Measurements from ENCODE around the gene TRMT112. TPM values are rescaled to one million over a fixed set of nuclear protein-coding genes. Genes with fewer than 3 reads are reported as not detected.
A peak's percentile ranks its signal among the peaks of the same experiment; 100 is the strongest.

TRMT112 gene
- total and polyA plus RNA-seq, 4 donors: 52.5 to 137 (median 131) TPM

DNA sequence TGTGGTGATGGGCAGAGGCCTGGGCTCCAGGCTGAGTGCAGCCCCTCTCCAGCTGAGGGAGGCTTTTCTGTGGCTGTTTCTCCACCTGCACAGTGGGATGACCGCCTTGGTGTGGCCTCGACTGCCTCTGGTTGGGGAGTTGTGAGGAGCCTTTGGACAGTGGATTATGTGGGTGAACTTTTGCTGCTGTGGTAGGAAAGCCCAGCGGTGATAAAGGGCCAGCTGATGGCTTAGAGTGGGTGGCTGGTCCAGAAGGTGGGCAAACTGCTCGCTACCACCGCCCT lies 13.4 kb downstream of the TRMT112 start:
- Histone ChIP-seq H3K9me3 (ENCODE audit: control insufficient read depth in 4 of 4, low read length in 3 of 4) (no peaks in the 10 kb centered on the region), H3K36me3 (ENCODE audit: control insufficient read depth in 4 of 4, insufficient read depth in 3 of 4, low read depth in 1 of 4, low read length in 3 of 4) (no peaks in the 10 kb centered on the region), H3K4me3 (ENCODE audit: low read depth in 1 of 3, low read length in 3 of 3) (peak overlapping the region; percentile 43 to 60 (median 43)), H3K4me1 (ENCODE audit: control insufficient read depth in 4 of 4, insufficient read depth in 4 of 4, low read length in 3 of 4) (peaks cover 12 to 52% (median 39%) of the 10 kb centered on the region in 4 donors), H3K27ac (ENCODE audit: low read depth in 1 of 2, low read length in 2 of 2) (peak overlapping the region; percentile 93 to 98), H3K9ac (ENCODE audit: low read depth in 1 of 2, low read length in 2 of 2) (peak overlapping the region; percentile 7 to 33), H3K27me3 (ENCODE audit: control insufficient read depth in 4 of 4, insufficient read depth in 4 of 4, low read length in 3 of 4) (no peaks in the 10 kb centered on the region)
- no peak for DNase-seq (ENCODE audit: low spot score)
- TF ChIP-seq, protein P1, sequence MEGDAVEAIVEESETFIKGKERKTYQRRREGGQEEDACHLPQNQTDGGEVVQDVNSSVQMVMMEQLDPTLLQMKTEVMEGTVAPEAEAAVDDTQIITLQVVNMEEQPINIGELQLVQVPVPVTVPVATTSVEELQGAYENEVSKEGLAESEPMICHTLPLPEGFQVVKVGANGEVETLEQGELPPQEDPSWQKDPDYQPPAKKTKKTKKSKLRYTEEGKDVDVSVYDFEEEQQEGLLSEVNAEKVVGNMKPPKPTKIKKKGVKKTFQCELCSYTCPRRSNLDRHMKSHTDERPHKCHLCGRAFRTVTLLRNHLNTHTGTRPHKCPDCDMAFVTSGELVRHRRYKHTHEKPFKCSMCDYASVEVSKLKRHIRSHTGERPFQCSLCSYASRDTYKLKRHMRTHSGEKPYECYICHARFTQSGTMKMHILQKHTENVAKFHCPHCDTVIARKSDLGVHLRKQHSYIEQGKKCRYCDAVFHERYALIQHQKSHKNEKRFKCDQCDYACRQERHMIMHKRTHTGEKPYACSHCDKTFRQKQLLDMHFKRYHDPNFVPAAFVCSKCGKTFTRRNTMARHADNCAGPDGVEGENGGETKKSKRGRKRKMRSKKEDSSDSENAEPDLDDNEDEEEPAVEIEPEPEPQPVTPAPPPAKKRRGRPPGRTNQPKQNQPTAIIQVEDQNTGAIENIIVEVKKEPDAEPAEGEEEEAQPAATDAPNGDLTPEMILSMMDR (IDR thresholded peaks at IDR 0.05; ENCODE audit: low read depth, low read length, missing input control): no peak
- TF ChIP-seq, protein P2, sequence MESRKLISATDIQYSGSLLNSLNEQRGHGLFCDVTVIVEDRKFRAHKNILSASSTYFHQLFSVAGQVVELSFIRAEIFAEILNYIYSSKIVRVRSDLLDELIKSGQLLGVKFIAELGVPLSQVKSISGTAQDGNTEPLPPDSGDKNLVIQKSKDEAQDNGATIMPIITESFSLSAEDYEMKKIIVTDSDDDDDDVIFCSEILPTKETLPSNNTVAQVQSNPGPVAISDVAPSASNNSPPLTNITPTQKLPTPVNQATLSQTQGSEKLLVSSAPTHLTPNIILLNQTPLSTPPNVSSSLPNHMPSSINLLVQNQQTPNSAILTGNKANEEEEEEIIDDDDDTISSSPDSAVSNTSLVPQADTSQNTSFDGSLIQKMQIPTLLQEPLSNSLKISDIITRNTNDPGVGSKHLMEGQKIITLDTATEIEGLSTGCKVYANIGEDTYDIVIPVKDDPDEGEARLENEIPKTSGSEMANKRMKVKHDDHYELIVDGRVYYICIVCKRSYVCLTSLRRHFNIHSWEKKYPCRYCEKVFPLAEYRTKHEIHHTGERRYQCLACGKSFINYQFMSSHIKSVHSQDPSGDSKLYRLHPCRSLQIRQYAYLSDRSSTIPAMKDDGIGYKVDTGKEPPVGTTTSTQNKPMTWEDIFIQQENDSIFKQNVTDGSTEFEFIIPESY (IDR thresholded peaks at IDR 0.05): no peak
- TF ChIP-seq GABPA (IDR thresholded peaks at IDR 0.05 in 1 of 2, conservative IDR thresholded peaks at IDR 0.05 in 1 of 2) (no peak), EGR1 (IDR thresholded peaks at IDR 0.05; ENCODE audit: low read depth in 2 of 2) (no peak), YY1 (IDR thresholded peaks at IDR 0.05) (no peak), JUND (IDR thresholded peaks at IDR 0.05) (no peak), SP1 (IDR thresholded peaks at IDR 0.05) (no peak), HNF4A (conservative IDR thresholded peaks at IDR 0.05) (no peak), FOXA2 (IDR thresholded peaks at IDR 0.05) (no peak)
- TF ChIP-seq, protein P3, sequence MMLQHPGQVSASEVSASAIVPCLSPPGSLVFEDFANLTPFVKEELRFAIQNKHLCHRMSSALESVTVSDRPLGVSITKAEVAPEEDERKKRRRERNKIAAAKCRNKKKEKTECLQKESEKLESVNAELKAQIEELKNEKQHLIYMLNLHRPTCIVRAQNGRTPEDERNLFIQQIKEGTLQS (IDR thresholded peaks at IDR 0.05): no peak
- 58% methylated on average over 5 of the region's 5 CpGs for WGBS

DNA sequence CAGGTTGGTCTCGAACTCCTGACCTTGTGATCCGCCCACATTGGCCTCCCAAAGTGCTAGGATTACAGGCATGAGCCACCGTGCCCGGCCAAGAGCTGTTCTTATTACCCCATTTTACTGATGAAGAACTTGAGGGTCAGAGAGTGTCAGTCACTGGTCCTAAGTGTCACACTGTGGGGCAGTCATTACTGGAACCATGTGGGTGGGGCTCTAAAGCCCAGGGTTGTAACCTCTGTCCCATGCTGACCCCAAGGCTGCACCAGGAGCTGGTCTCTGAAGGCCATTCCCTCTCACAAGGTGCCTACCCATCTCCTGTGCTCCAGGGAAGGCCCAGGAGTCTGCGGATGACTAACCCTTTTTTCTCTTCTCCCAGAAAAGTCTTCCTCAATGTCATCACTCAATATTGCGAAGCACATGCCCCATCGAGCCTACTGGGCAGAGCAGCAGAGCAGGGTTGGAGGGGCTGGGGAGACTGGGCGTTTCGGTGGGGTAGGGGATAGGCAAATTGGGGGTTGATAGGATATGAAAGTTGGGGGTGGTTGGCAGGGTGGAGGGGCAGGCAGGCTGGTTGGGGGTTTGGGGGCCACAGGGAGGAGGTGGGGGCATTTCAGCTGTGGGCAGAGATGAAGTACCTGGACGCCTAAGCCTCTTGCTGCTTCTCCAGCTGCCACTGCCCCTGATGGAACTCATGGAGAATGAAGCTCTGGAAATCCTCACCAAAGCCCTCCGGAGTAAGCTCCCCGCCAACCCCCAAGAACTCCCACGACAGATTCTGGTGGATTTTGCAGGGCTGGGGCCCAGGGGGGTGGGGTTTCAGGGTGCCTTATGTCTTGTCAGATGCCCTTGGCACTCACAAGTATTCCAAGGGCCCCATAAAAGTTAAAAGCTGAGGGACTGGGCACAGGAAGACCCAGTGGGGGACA lies 14.0 kb downstream of the TRMT112 start:
- Histone ChIP-seq H3K4me3 (ENCODE audit: low read depth in 1 of 3, low read length in 3 of 3) (no peak overlapping the region), H3K27ac (ENCODE audit: low read depth in 1 of 2, low read length in 2 of 2) (peak overlapping the region in 1 of 2 donors; percentile 93), H3K36me3 (ENCODE audit: control insufficient read depth in 4 of 4, insufficient read depth in 3 of 4, low read depth in 1 of 4, low read length in 3 of 4) (no peaks in the 10 kb centered on the region), H3K9me3 (ENCODE audit: control insufficient read depth in 4 of 4, low read length in 3 of 4) (no peaks in the 10 kb centered on the region), H3K4me1 (ENCODE audit: control insufficient read depth in 4 of 4, insufficient read depth in 4 of 4, low read length in 3 of 4) (peaks cover 12 to 53% (median 39%) of the 10 kb centered on the region in 4 donors), H3K9ac (ENCODE audit: low read depth in 1 of 2, low read length in 2 of 2) (no peak overlapping the region), H3K27me3 (ENCODE audit: control insufficient read depth in 4 of 4, insufficient read depth in 4 of 4, low read length in 3 of 4) (no peaks in the 10 kb centered on the region)
- TF ChIP-seq JUND (IDR thresholded peaks at IDR 0.05) (no peak), HNF4G (IDR thresholded peaks at IDR 0.05) (no peak), GABPA (IDR thresholded peaks at IDR 0.05 in 1 of 2, conservative IDR thresholded peaks at IDR 0.05 in 1 of 2) (no peak), RAD21 (IDR thresholded peaks at IDR 0.05) (no peak), FOXA2 (IDR thresholded peaks at IDR 0.05) (no peak)
- 89% methylated on average over 13 of the region's 13 CpGs for WGBS
- no peak for DNase-seq (ENCODE audit: low spot score)

All from liver (tissue), 9 donors.